OCI-M2 (cell line): ENCODE results near the gene FGFBP3.

Experiments used
- DNase-seq: peaks from one replicate; lab custom pipeline; 2025; ENCODE audit not compliant: unreplicated experiment; lab: John Stamatoyannopoulos, UW

FGFBP3 gene

GRCh38 chr10:91856637-91857036 is 52.6 kb downstream of the FGFBP3 start:
- DNase-seq = no peak
